Subcutaneous adipose tissue (tissue), 4 donors: ENCODE measurements around the gene MAP1B. TPM values are rescaled to one million over a fixed set of nuclear protein-coding genes. Genes with fewer than 3 reads are reported as not detected.

Experiments
- CTCF ChIP-seq: fragments of 450-650 bp; IDR thresholded peaks from one replicate; pipeline ENCODE4 v1.5.1; 2016; ENCODE audit warnings: low read depth, mild to moderate bottlenecking, control low read depth, antibody characterized with exemption, moderate library complexity
- total RNA-seq, 4 donors: library from RNA; depleted of rRNA; stranded (reverse); fragments of >200 nt; gene quantifications; one replicate each; pipeline ENCODE4 v1.1.0, GENCODE V29; 2016

Gene MAP1B
- total RNA-seq: 1,000 to 10,000 TPM in 1 of 4 donors, 100 to 1,000 TPM in 3; 174 to 1,477 (median 584) TPM

DNA sequence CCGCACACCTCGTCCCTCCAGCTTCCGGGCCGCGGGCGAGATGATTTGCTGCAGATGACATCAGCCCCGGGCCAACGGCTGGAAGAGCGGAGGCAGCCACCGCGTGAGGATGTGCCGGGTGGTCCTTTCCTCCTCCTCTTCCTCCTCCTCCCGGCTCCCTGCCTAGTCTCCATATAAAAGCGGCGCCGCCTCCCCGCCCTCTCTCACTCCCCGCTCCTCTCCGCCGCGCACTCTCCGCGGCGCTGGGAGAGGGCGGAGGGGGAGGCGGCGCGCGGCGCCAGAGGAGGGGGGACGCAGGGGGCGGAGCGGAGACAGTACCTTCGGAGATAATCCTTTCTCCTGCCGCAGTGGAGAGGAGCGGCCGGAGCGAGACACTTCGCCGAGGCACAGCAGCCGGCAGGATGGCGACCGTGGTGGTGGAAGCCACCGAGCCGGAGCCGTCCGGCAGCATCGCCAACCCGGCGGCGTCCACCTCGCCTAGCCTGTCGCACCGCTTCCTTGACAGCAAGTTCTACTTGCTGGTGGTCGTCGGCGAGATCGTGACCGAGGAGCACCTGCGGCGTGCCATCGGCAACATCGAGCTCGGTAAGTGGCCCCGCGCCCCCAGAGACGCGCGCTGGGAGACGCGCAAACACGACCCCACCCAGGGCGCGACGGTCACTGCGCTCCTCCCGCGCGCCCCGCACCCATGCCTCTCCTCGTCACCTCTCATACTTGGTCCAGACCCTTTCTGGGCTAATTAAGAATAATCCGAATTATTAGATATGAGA lies at the start of gene MAP1B:
Gene MAP1B, plus strand, starts transcription at position 345 of the 770 bp plus-strand sequence. Its CDS starts 57 bp downstream, at position 402.
- no peak for TF ChIP-seq CTCF

- no peak for TF ChIP-seq CTCF
Measured at GRCh38 chr5:72057816-72058215, 49.5 kb upstream of the MAP1B start.

DNA sequence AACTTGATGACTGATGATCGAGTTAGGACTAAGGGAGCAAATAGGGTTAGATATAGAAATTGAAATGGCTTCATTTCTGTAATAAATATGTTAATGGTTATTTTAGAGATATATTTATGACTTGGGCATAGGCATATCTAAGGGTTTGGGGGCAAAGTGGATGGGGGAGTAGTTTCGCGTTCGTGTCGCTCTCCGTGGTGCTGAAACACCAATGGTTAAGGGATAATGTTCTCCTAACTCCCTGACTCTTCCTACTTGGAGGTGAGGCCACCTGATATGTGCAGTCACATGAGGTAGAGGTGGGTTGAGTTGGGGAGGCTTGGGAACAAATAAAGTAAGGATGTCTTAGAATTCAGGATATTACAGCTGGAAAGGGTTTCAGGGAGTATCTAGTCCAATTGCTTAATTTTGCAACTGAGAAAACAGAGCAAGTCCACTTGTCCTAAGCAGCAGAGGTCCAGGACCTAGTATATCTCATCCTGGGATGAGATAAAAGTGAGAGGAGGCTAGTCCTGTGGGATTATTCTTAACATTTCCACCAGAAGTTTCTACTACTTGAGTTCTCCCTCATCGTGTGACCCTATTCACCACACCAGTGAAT lies 44.0 kb upstream of the MAP1B start:
- no peak for TF ChIP-seq CTCF

GRCh38 chr5:72064801-72065570 lies 42.3 kb upstream of the MAP1B start:
- no peak for TF ChIP-seq CTCF

- no peak for TF ChIP-seq CTCF
Measured at GRCh38 chr5:72065751-72066255, 41.5 kb upstream of the MAP1B start.

GRCh38 chr5:72066705-72067107 lies 40.6 kb upstream of the MAP1B start:
- TF ChIP-seq CTCF: no peak
